VCaP (cell line): ENCODE results near the gene CD320.

Experiments used
- H3K27ac ChIP-seq: fragments of 450-650 bp; 2 replicates; pipeline ENCODE4 v1.5.1; 2017
- CTCF ChIP-seq: fragments of 450-650 bp; conservative IDR thresholded peaks from 2 replicates; pipeline ENCODE4 v1.5.1; 2017; ENCODE audit warnings: mild to moderate bottlenecking, moderate library complexity

CD320 gene

DNA sequence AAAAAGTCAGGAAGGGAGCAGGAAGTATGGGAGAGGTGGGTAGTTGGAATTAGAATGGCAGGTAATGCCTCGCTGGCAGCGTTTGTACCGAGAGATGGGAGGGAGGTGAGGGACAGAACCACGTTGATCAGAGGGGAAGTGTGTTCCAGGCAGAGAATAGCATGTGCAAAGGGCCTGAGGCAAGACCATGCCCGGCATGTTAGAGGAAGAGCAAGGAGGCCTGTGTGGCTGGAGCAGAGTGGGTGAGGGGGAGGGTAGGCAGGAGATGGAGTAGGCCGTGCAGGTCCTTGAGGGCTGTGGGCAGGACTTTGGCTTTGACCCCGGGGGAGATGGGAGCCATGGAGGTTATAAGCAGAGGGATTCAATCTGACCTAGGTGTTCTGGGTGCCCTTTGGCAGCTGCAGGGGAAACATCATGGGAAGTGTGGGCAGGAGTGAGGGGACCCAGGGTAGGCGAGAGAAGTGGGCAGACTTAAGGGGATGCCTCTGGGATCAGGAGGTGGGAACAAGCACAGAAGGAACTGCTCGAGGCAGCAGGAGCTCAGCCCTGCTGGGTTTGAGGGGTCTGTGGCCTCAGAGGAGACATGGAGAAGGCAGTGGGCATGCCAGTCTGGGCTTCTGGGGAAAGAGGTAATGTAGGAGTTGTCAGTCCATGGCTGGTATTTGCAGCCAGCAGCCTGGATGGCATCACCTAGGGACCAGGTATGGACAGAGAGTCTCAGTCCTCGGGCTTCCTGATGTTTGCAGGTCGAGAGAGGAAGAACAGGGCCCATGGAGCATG lies 48.8 kb downstream of the CD320 start:
- no peak for TF ChIP-seq CTCF
- H3K27ac ChIP-seq, result no peak overlapping the region

- no peak overlapping the region for H3K27ac ChIP-seq
- TF ChIP-seq CTCF, result no peak
These were observed 51.1 kb downstream of the CD320 start for GRCh38 chr19:8257052-8257443.

DNA sequence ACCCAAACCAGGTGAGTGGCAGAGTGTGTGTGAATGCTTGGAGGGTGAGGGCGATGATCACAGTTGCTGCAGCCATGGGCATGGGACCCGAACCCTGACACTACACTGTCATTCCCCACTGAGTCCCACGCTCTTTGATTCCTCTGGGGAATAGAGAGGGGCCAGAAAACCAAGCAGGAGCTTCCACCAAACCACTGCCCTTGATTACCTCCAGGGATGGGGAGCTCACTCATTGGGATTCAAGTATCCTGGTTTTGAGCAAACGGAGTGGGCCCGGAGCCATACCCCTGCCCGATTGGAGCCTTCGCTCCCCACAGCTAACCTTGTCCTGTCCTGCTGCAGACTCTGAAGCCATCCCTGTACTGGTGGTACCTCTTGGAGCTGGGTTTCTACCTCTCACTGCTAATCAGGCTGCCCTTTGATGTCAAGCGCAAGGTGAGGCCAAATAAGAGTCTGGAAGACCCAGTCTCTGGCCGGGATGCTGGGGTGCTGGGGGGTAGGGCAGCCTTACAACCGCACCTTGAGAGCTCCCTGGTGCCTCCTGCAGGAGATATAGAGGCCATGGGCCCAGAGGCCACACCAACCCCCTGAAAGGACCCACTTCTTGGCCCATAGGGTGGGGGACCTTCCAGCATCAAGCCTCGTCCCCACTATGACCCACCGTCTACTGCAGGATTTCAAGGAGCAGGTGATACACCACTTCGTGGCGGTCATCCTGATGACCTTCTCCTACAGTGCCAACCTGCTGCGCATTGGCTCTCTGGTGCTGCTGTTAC lies 51.7 kb downstream of the CD320 start:
- no peak overlapping the region for H3K27ac ChIP-seq
- no peak for TF ChIP-seq CTCF

- TF ChIP-seq CTCF, result no peak
- no peak overlapping the region for H3K27ac ChIP-seq
These were observed 52.6 kb downstream of the CD320 start for GRCh38 chr19:8255426-8256125.

GRCh38 chr19:8254286-8255001 lies 53.7 kb downstream of the CD320 start:
- no peak overlapping the region for H3K27ac ChIP-seq
- no peak for TF ChIP-seq CTCF

GRCh38 chr19:8253678-8254077 lies 54.5 kb downstream of the CD320 start:
- no peak overlapping the region for H3K27ac ChIP-seq
- TF ChIP-seq CTCF, result no peak
